HepG2 (cell line): ENCODE data around the gene GAPDH. TPM values are rescaled to one million over a fixed set of nuclear protein-coding genes. Genes with fewer than 3 reads are reported as not detected.

Experiments
- CHCHD3 ChIP-seq: sonication (generic); formaldehyde crosslinking; IDR thresholded peaks from 2 replicates; pipeline ENCODE4 v1.8.0; 2022; ENCODE audit warnings: mild to moderate bottlenecking, missing genetic modification reagents, moderate library complexity
- GABPA ChIP-seq, 2 experiments: IDR thresholded peaks; 2 replicates each; pipeline ENCODE4 v1.6.1; 2011 to 2016; ENCODE audit warnings: low read depth in 2 of 2, low read length in 1 of 2, missing biosample characterization in 1 of 2, missing genetic modification characterization in 1 of 2
- GRHL1 ChIP-seq: sonication (generic); formaldehyde crosslinking; conservative IDR thresholded peaks from 2 replicates; pipeline ENCODE4 v1.8.0; 2022; ENCODE audit warnings: missing genetic modification reagents
- HNRNPLL ChIP-seq: fragments of 200-400 bp; formaldehyde crosslinking; IDR thresholded peaks from 2 replicates; pipeline ENCODE4 v1.6.1; 2017; ENCODE audit warnings: mild to moderate bottlenecking, low read depth, low read length; ENCODE audit not compliant: poor library complexity, severe bottlenecking
- KDM5B ChIP-seq: sonication (generic); formaldehyde crosslinking; IDR thresholded peaks from 2 replicates; pipeline ENCODE4 v1.4.0; 2020; ENCODE audit warnings: missing genetic modification reagents, mild to moderate bottlenecking, borderline replicate concordance
- MATR3 ChIP-seq: sonication (generic); formaldehyde crosslinking; IDR thresholded peaks from 2 replicates; pipeline ENCODE4 v1.4.0; 2020; ENCODE audit warnings: missing genetic modification reagents
- MEF2D ChIP-seq: sonication (generic); formaldehyde crosslinking; IDR thresholded peaks from 2 replicates; pipeline ENCODE4 v1.5.1; 2020; ENCODE audit warnings: mild to moderate bottlenecking, missing genetic modification reagents
- MTF2 ChIP-seq: sonication (generic); formaldehyde crosslinking; IDR thresholded peaks from 2 replicates; pipeline ENCODE4 v1.5.0; 2020; ENCODE audit warnings: missing genetic modification reagents, borderline replicate concordance
- NFIC ChIP-seq: IDR thresholded peaks from 2 replicates; pipeline ENCODE4 v1.6.1; 2012; ENCODE audit warnings: mild to moderate bottlenecking, low read length, inconsistent platforms
- SRSF9 ChIP-seq: fragments of 200-400 bp; formaldehyde crosslinking; IDR thresholded peaks from 2 replicates; pipeline ENCODE4 v1.6.1; 2018; ENCODE audit warnings: borderline replicate concordance, mild to moderate bottlenecking, low read depth, low read length; ENCODE audit not compliant: insufficient read depth, poor library complexity, severe bottlenecking
- THRA ChIP-seq: sonication (generic); formaldehyde crosslinking; IDR thresholded peaks from 2 replicates; pipeline ENCODE4 v1.4.0; 2020; ENCODE audit warnings: missing genetic modification reagents, borderline replicate concordance
- ZKSCAN8 ChIP-seq: IDR thresholded peaks from 2 replicates; pipeline ENCODE4 v1.6.1; 2016; ENCODE audit warnings: borderline replicate concordance, missing genetic modification reagents, missing compliant biosample characterization
- ZMAT3 ChIP-seq: sonication (generic); formaldehyde crosslinking; conservative IDR thresholded peaks from 2 replicates; pipeline ENCODE4 v1.7.0; 2021; ENCODE audit warnings: missing genetic modification reagents
- ZNF670 ChIP-seq: sonication (generic); formaldehyde crosslinking; IDR thresholded peaks from 2 replicates; pipeline ENCODE4 v1.8.0; 2022; ENCODE audit warnings: mild to moderate bottlenecking, missing genetic modification reagents, borderline replicate concordance
- ZNF737 ChIP-seq: sonication (generic); formaldehyde crosslinking; IDR thresholded peaks from 2 replicates; pipeline ENCODE4 v1.5.0; 2020; ENCODE audit warnings: missing genetic modification reagents, mild to moderate bottlenecking, borderline replicate concordance
- polyA plus RNA-seq, 8 experiments: library from polyadenylated mRNA; depleted of rRNA in 3 of 8; stranded (reverse) in 7 of 8; unstranded in 1 of 8; fragments of >200 nt; fragmentation: Illumina TruSeq in 4 of 8; extraction: Trizol in 4 of 8; gene quantifications; 2 replicates each; pipeline versions ENCODE4 v1.2.1 to v1.2.3, GENCODE V29; 2011 to 2016; ENCODE audit warnings: low read depth in 4 of 8, missing spikeins in 1 of 8, mixed read lengths in 1 of 8; ENCODE audit not compliant: insufficient read depth in 1 of 8
- total RNA-seq, 5 experiments: library from RNA; depleted of rRNA; stranded (reverse); fragments of >200 nt; fragmentation: Illumina TruSeq; extraction: Trizol; gene quantifications; 2 replicates each; pipeline ENCODE4 v1.2.3, GENCODE V29; 2016; ENCODE audit warnings: low read depth in 1 of 5
- TF ChIP-seq, protein P1 (sequence below): sonication (generic); formaldehyde crosslinking; conservative IDR thresholded peaks from 2 replicates; pipeline ENCODE4 v1.4.0; 2020; ENCODE audit warnings: mild to moderate bottlenecking, missing genetic modification reagents, moderate library complexity
- TF ChIP-seq, protein P2 (sequence below): sonication (generic); formaldehyde crosslinking; IDR thresholded peaks from 2 replicates; pipeline ENCODE4 v1.4.0; 2020; ENCODE audit warnings: mild to moderate bottlenecking, missing genetic modification reagents
- TF ChIP-seq, protein P3 (sequence below): sonication (generic); formaldehyde crosslinking; IDR thresholded peaks from 2 replicates; pipeline ENCODE4 v1.8.0; 2022; ENCODE audit warnings: missing genetic modification reagents, mild to moderate bottlenecking, moderate library complexity, borderline replicate concordance

The GAPDH gene
- total and polyA plus RNA-seq, 2 of the 13 experiments (the other 11 are each of a cell fraction or from before 2014, with no cell fraction given): 3,038 to 12,722 TPM

- TF ChIP-seq, protein P1, sequence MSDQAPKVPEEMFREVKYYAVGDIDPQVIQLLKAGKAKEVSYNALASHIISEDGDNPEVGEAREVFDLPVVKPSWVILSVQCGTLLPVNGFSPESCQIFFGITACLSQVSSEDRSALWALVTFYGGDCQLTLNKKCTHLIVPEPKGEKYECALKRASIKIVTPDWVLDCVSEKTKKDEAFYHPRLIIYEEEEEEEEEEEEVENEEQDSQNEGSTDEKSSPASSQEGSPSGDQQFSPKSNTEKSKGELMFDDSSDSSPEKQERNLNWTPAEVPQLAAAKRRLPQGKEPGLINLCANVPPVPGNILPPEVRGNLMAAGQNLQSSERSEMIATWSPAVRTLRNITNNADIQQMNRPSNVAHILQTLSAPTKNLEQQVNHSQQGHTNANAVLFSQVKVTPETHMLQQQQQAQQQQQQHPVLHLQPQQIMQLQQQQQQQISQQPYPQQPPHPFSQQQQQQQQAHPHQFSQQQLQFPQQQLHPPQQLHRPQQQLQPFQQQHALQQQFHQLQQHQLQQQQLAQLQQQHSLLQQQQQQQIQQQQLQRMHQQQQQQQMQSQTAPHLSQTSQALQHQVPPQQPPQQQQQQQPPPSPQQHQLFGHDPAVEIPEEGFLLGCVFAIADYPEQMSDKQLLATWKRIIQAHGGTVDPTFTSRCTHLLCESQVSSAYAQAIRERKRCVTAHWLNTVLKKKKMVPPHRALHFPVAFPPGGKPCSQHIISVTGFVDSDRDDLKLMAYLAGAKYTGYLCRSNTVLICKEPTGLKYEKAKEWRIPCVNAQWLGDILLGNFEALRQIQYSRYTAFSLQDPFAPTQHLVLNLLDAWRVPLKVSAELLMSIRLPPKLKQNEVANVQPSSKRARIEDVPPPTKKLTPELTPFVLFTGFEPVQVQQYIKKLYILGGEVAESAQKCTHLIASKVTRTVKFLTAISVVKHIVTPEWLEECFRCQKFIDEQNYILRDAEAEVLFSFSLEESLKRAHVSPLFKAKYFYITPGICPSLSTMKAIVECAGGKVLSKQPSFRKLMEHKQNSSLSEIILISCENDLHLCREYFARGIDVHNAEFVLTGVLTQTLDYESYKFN (CRISPR knock-in tag): peak; percentile 44
- TF ChIP-seq KDM5B (CRISPR knock-in tag) (0 out of 2 replicates have a peak, but pooled peaks have one; percentile 8), THRA (CRISPR knock-in tag) (no peak), CHCHD3 (no peak), ZMAT3 (CRISPR knock-in tag) (no peak; the same call in 1 of the 2 replicates), NFIC (peak; percentile 31; the same call in 1 of the 2 replicates), MEF2D (CRISPR knock-in tag) (no peak; the same call in 1 of the 2 replicates), ZNF670 (CRISPR knock-in tag) (0 out of 2 replicates have a peak, but pooled peaks have one; percentile 39), MATR3 (CRISPR knock-in tag) (no peak), ZNF737 (CRISPR knock-in tag) (no peak), SRSF9 (no peak), GABPA (IDR thresholded peaks at IDR 0.05; ENCODE audit: low read depth, low read length) (0 out of 2 replicates have a peak, but pooled peaks have one; percentile 24), GABPA (CRISPR knock-in tag; IDR thresholded peaks at IDR 0.05; ENCODE audit: low read depth) (peak; percentile 55), HNRNPLL (peak; percentile 95), ZKSCAN8 (no peak), MTF2 (CRISPR knock-in tag) (no peak), GRHL1 (CRISPR knock-in tag) (no peak)
- TF ChIP-seq, protein P2, sequence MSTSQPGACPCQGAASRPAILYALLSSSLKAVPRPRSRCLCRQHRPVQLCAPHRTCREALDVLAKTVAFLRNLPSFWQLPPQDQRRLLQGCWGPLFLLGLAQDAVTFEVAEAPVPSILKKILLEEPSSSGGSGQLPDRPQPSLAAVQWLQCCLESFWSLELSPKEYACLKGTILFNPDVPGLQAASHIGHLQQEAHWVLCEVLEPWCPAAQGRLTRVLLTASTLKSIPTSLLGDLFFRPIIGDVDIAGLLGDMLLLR: peak; percentile 64
- TF ChIP-seq, protein P3, sequence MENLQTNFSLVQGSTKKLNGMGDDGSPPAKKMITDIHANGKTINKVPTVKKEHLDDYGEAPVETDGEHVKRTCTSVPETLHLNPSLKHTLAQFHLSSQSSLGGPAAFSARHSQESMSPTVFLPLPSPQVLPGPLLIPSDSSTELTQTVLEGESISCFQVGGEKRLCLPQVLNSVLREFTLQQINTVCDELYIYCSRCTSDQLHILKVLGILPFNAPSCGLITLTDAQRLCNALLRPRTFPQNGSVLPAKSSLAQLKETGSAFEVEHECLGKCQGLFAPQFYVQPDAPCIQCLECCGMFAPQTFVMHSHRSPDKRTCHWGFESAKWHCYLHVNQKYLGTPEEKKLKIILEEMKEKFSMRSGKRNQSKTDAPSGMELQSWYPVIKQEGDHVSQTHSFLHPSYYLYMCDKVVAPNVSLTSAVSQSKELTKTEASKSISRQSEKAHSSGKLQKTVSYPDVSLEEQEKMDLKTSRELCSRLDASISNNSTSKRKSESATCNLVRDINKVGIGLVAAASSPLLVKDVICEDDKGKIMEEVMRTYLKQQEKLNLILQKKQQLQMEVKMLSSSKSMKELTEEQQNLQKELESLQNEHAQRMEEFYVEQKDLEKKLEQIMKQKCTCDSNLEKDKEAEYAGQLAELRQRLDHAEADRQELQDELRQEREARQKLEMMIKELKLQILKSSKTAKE (CRISPR knock-in tag): 0 out of 2 replicates have a peak, but pooled peaks have one; percentile 12
Observed at GRCh38 chr12:6493497-6494257, 40.6 kb upstream of the GAPDH start, which contains the start of gene NCAPD2 (continued).
